WTC11 (cell line): Measurements from ENCODE around the gene CYB5A. TPM values are rescaled to one million over a fixed set of nuclear protein-coding genes. Genes with fewer than 3 reads are reported as not detected.

Experiments
- ATF6 ChIP-seq: sonication (generic); formaldehyde crosslinking; IDR thresholded peaks from 2 replicates; pipeline ENCODE4 v1.8.1; 2023; ENCODE audit warnings: mild to moderate bottlenecking, missing genetic modification reagents
- CREB1 ChIP-seq: sonication (generic); formaldehyde crosslinking; IDR thresholded peaks from 2 replicates; pipeline ENCODE4 v1.8.0; 2023; ENCODE audit warnings: mild to moderate bottlenecking, missing genetic modification reagents
- EMX1 ChIP-seq: fragments of 250-450 bp; sonication (Bioruptor Pico); IDR thresholded peaks from 2 replicates; pipeline ENCODE4 v1.8.0; 2021; ENCODE audit warnings: mild to moderate bottlenecking
- ESRRA ChIP-seq: sonication (generic); formaldehyde crosslinking; IDR thresholded peaks from 2 replicates; pipeline ENCODE4 v1.8.1; 2022; ENCODE audit warnings: mild to moderate bottlenecking, missing genetic modification reagents, borderline replicate concordance
- FOXK1 ChIP-seq: sonication (generic); formaldehyde crosslinking; IDR thresholded peaks from 2 replicates; pipeline ENCODE4 v1.8.0; 2022; ENCODE audit warnings: mild to moderate bottlenecking, moderate library complexity, missing genetic modification reagents
- FOXP1 ChIP-seq: sonication (generic); formaldehyde crosslinking; IDR thresholded peaks from 2 replicates; pipeline ENCODE4 v1.8.0; 2022; ENCODE audit warnings: missing genetic modification reagents, mild to moderate bottlenecking, moderate library complexity, borderline replicate concordance
- HMGA2 ChIP-seq: fragments of 250-450 bp; sonication (Bioruptor Pico); IDR thresholded peaks from 2 replicates; pipeline ENCODE4 v1.4.0; 2021; ENCODE audit warnings: mild to moderate bottlenecking, moderate library complexity
- JAZF1 ChIP-seq: fragments of 250-450 bp; sonication (Bioruptor Pico); IDR thresholded peaks from 2 replicates; pipeline ENCODE4 v1.9.0; 2021; ENCODE audit warnings: moderate library complexity, mild to moderate bottlenecking, inconsistent platforms
- KAT7 ChIP-seq: sonication (generic); formaldehyde crosslinking; IDR thresholded peaks from 2 replicates; pipeline ENCODE4 v1.8.1; 2023; ENCODE audit warnings: missing genetic modification reagents, mild to moderate bottlenecking, borderline replicate concordance
- MXD4 ChIP-seq: fragments of 250-450 bp; sonication (Bioruptor Pico); IDR thresholded peaks from 2 replicates; pipeline ENCODE4 v1.8.0; 2021; ENCODE audit warnings: mild to moderate bottlenecking, moderate library complexity, borderline replicate concordance
- NR2C2 ChIP-seq: sonication (generic); formaldehyde crosslinking; IDR thresholded peaks from 2 replicates; pipeline ENCODE4 v1.8.0; 2022; ENCODE audit warnings: mild to moderate bottlenecking, missing genetic modification reagents
- RORB ChIP-seq: fragments of 250-450 bp; sonication (Bioruptor Pico); IDR thresholded peaks from 2 replicates; pipeline ENCODE4 v1.9.0; 2021; ENCODE audit warnings: mild to moderate bottlenecking
- SMAD3 ChIP-seq: sonication (generic); formaldehyde crosslinking; IDR thresholded peaks from 2 replicates; pipeline ENCODE4 v1.8.0; 2022; ENCODE audit warnings: missing genetic modification reagents, mild to moderate bottlenecking, borderline replicate concordance
- SOX15 ChIP-seq: fragments of 250-450 bp; sonication (Bioruptor Pico); IDR thresholded peaks from 2 replicates; pipeline ENCODE4 v1.9.0; 2021; ENCODE audit warnings: mild to moderate bottlenecking
- SP1 ChIP-seq: sonication (generic); formaldehyde crosslinking; conservative IDR thresholded peaks from 2 replicates; pipeline ENCODE4 v1.8.1; 2022; ENCODE audit warnings: missing genetic modification reagents
- TP53 ChIP-seq: sonication (generic); formaldehyde crosslinking; IDR thresholded peaks from 2 replicates; pipeline ENCODE4 v1.8.1; 2023; ENCODE audit warnings: mild to moderate bottlenecking, missing genetic modification reagents
- USF1 ChIP-seq: sonication (generic); formaldehyde crosslinking; IDR thresholded peaks from 2 replicates; pipeline ENCODE4 v1.8.0; 2022; ENCODE audit warnings: mild to moderate bottlenecking, missing genetic modification reagents
- ZMAT4 ChIP-seq: fragments of 250-450 bp; sonication (Bioruptor Pico); IDR thresholded peaks from 2 replicates; pipeline ENCODE4 v1.9.0; 2021; ENCODE audit warnings: mild to moderate bottlenecking
- ZNF219 ChIP-seq: sonication (generic); formaldehyde crosslinking; IDR thresholded peaks from 2 replicates; pipeline ENCODE4 v1.8.0; 2023; ENCODE audit warnings: missing genetic modification reagents, mild to moderate bottlenecking, borderline replicate concordance
- ZNF232 ChIP-seq: sonication (generic); formaldehyde crosslinking; IDR thresholded peaks from 2 replicates; pipeline ENCODE4 v1.8.0; 2022; ENCODE audit warnings: mild to moderate bottlenecking, missing genetic modification reagents
- ZNF263 ChIP-seq: sonication (generic); formaldehyde crosslinking; IDR thresholded peaks from 2 replicates; pipeline ENCODE4 v1.8.1; 2022; ENCODE audit warnings: low read depth, mild to moderate bottlenecking, moderate library complexity, missing genetic modification reagents
- ZNF671 ChIP-seq: fragments of 250-450 bp; sonication (Bioruptor Pico); IDR thresholded peaks from 2 replicates; pipeline ENCODE4 v1.8.0; 2021; ENCODE audit warnings: mild to moderate bottlenecking
- total RNA-seq: library from RNA; stranded (reverse); gene quantifications from 3 replicates; pipeline ENCODE4 v1.2.3, GENCODE V29; 2021
- TF ChIP-seq, protein P1 (sequence below): sonication (generic); formaldehyde crosslinking; IDR thresholded peaks from 2 replicates; pipeline ENCODE4 v1.8.1; 2022; ENCODE audit warnings: missing genetic modification reagents, borderline replicate concordance
- TF ChIP-seq, protein P2 (sequence below): sonication (generic); formaldehyde crosslinking; IDR thresholded peaks from 2 replicates; pipeline ENCODE4 v1.8.1; 2023; ENCODE audit warnings: mild to moderate bottlenecking, missing genetic modification reagents, moderate library complexity
- TF ChIP-seq, protein P3 (sequence below): sonication (generic); formaldehyde crosslinking; conservative IDR thresholded peaks from 2 replicates; pipeline ENCODE4 v1.8.1; 2023; ENCODE audit warnings: mild to moderate bottlenecking, low read depth, missing genetic modification reagents, moderate library complexity
- TF ChIP-seq, protein P4 (sequence below): sonication (generic); formaldehyde crosslinking; IDR thresholded peaks from 2 replicates; pipeline ENCODE4 v1.8.0; 2022; ENCODE audit warnings: mild to moderate bottlenecking, missing genetic modification reagents
- TF ChIP-seq, protein P5 (sequence below): sonication (generic); formaldehyde crosslinking; IDR thresholded peaks from 2 replicates; pipeline ENCODE4 v1.8.0; 2022; ENCODE audit warnings: mild to moderate bottlenecking, missing genetic modification reagents

The CYB5A gene
- total RNA-seq, 1 experiment from 2014 or later: 127 TPM

GRCh38 chr18:74291771-74292540 lies at the start of gene CYB5A (continued):
- TF ChIP-seq FOXP1: no peak
- no peak for TF ChIP-seq CREB1 (CRISPR knock-in tag)
- 0 out of 2 replicates have a peak, but pooled peaks have one; percentile 47 for TF ChIP-seq ZNF232
- no peak for TF ChIP-seq TP53 (CRISPR knock-in tag)
- no peak for TF ChIP-seq EMX1 (CRISPR knock-in tag)
- TF ChIP-seq NR2C2: no peak
- TF ChIP-seq, protein P1, sequence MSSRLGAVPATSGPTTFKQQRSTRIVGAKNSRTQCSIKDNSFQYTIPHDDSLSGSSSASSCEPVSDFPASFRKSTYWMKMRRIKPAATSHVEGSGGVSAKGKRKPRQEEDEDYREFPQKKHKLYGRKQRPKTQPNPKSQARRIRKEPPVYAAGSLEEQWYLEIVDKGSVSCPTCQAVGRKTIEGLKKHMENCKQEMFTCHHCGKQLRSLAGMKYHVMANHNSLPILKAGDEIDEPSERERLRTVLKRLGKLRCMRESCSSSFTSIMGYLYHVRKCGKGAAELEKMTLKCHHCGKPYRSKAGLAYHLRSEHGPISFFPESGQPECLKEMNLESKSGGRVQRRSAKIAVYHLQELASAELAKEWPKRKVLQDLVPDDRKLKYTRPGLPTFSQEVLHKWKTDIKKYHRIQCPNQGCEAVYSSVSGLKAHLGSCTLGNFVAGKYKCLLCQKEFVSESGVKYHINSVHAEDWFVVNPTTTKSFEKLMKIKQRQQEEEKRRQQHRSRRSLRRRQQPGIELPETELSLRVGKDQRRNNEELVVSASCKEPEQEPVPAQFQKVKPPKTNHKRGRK (CRISPR knock-in tag): no peak
- TF ChIP-seq ZNF671 (CRISPR knock-in tag): no peak
- TF ChIP-seq, protein P2, sequence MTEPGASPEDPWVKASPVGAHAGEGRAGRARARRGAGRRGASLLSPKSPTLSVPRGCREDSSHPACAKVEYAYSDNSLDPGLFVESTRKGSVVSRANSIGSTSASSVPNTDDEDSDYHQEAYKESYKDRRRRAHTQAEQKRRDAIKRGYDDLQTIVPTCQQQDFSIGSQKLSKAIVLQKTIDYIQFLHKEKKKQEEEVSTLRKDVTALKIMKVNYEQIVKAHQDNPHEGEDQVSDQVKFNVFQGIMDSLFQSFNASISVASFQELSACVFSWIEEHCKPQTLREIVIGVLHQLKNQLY (CRISPR knock-in tag): no peak
- no peak for TF ChIP-seq ZNF263
- TF ChIP-seq ATF6 (CRISPR knock-in tag): no peak
- no peak for TF ChIP-seq HMGA2
- TF ChIP-seq, protein P3, sequence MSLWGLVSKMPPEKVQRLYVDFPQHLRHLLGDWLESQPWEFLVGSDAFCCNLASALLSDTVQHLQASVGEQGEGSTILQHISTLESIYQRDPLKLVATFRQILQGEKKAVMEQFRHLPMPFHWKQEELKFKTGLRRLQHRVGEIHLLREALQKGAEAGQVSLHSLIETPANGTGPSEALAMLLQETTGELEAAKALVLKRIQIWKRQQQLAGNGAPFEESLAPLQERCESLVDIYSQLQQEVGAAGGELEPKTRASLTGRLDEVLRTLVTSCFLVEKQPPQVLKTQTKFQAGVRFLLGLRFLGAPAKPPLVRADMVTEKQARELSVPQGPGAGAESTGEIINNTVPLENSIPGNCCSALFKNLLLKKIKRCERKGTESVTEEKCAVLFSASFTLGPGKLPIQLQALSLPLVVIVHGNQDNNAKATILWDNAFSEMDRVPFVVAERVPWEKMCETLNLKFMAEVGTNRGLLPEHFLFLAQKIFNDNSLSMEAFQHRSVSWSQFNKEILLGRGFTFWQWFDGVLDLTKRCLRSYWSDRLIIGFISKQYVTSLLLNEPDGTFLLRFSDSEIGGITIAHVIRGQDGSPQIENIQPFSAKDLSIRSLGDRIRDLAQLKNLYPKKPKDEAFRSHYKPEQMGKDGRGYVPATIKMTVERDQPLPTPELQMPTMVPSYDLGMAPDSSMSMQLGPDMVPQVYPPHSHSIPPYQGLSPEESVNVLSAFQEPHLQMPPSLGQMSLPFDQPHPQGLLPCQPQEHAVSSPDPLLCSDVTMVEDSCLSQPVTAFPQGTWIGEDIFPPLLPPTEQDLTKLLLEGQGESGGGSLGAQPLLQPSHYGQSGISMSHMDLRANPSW: no peak
- no peak for TF ChIP-seq SMAD3 (CRISPR knock-in tag)
- TF ChIP-seq USF1 (CRISPR knock-in tag): no peak; the same call in 1 of the 2 replicates
- no peak; the same call in 1 of the 2 replicates for TF ChIP-seq ZNF219 (CRISPR knock-in tag)
- TF ChIP-seq ZMAT4: no peak
- TF ChIP-seq ESRRA (CRISPR knock-in tag): no peak
- 0 out of 2 replicates have a peak, but pooled peaks have one; percentile 15 for TF ChIP-seq KAT7
- peak; percentile 89 for TF ChIP-seq SP1 (CRISPR knock-in tag)
- no peak for TF ChIP-seq RORB (CRISPR knock-in tag)
- TF ChIP-seq JAZF1 (CRISPR knock-in tag): no peak
- TF ChIP-seq, protein P4, sequence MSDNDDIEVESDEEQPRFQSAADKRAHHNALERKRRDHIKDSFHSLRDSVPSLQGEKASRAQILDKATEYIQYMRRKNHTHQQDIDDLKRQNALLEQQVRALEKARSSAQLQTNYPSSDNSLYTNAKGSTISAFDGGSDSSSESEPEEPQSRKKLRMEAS (CRISPR knock-in tag): peak; percentile 74
- no peak for TF ChIP-seq SOX15 (CRISPR knock-in tag)
- no peak for TF ChIP-seq MXD4
- TF ChIP-seq, protein P5, sequence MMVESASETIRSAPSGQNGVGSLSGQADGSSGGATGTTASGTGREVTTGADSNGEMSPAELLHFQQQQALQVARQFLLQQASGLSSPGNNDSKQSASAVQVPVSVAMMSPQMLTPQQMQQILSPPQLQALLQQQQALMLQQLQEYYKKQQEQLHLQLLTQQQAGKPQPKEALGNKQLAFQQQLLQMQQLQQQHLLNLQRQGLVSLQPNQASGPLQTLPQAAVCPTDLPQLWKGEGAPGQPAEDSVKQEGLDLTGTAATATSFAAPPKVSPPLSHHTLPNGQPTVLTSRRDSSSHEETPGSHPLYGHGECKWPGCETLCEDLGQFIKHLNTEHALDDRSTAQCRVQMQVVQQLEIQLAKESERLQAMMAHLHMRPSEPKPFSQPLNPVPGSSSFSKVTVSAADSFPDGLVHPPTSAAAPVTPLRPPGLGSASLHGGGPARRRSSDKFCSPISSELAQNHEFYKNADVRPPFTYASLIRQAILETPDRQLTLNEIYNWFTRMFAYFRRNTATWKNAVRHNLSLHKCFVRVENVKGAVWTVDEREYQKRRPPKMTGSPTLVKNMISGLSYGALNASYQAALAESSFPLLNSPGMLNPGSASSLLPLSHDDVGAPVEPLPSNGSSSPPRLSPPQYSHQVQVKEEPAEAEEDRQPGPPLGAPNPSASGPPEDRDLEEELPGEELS (CRISPR knock-in tag): no peak
- 0 out of 2 replicates have a peak, but pooled peaks have one; percentile 14 for TF ChIP-seq FOXK1 (CRISPR knock-in tag)
